Ovary (tissue), 3 donors: Measurements from ENCODE around the gene ANKRD65.

Experiments used
- CTCF ChIP-seq, 3 donors: fragments of 450-650 bp in 2 of 3; fragments of 200-600 bp in 1 of 3; IDR thresholded peaks; one replicate each; pipeline versions ENCODE4 v1.5.1 to v1.8.0; 2016 to 2022; ENCODE audit warnings: antibody characterized with exemption in 3 of 3, mild to moderate bottlenecking in 1 of 3
- EP300 ChIP-seq: sonication (generic); formaldehyde crosslinking; IDR thresholded peaks from one replicate; pipeline ENCODE4 v1.6.1; 2017; ENCODE audit warnings: antibody characterized with exemption
- POLR2A ChIP-seq: fragments of 450-650 bp; IDR thresholded peaks from one replicate; pipeline ENCODE4 v1.6.1; 2017; ENCODE audit warnings: antibody characterized with exemption, mild to moderate bottlenecking, moderate library complexity
- donor health status: DM: no; HTN: no; CAD: no.

GRCh38 chr1:1397839-1398523 lies 23.1 kb downstream of the ANKRD65 start:
- TF ChIP-seq EP300 (no peak), POLR2A (no peak), CTCF (IDR thresholded peaks at IDR 0.05) (no peak)
